Limb (tissue), 2 donors: ENCODE measurements around the gene AOC1.

ENCODE experiments used
- DNase-seq, 2 donors: peaks; one replicate each; pipeline ENCODE4 v3.0.0-alpha.2; 2016; ENCODE audit errors: extremely low spot score in 2 of 2

Gene AOC1

DNA sequence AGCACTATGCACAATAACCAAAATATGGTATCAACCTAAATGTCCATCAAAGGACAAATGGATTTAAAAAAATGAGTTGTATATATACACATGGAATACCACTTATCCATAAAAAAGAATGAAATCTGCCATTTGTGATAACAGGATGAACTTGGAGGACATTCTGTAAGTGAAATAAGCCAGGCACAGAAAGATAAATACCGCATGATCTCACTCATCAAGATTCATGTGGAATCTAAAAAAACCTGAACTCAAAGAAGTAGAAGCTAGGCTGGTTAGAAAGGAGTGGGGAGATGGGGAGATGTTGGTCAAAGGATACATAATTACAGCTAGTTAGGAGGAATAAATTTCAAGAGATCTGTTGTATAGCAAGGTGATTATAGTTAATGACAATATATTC, 17.3 kb upstream of the AOC1 start:
- no peak for DNase-seq

DNA sequence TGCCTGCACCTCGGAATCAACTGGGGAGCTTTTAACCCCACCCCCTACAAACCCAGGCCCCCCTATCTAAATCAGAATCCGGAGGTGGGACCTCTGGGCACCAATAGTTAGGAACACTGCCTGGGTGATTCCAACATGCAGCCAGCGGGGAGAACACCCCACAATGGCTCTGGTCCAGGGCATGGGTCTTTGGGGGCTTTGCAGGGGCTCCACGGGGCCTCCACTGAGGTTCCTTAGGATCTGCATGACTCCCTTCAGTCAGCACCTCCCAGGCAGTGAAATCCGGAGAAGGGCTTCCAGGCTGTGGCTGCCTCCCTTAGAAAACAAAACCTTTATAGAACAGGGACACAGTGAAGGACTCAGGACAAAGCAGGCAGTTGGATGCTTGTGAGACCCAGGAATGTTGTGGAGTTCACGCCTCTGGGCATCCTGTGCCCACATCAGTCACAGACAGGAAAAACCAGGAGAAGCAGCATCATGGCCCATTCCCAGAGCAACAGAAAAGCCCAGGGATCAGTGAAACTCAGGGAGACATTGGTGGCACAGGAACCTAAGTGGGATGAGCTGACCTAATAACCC, 16.5 kb upstream of the AOC1 start:
- DNase-seq: no peak

DNA sequence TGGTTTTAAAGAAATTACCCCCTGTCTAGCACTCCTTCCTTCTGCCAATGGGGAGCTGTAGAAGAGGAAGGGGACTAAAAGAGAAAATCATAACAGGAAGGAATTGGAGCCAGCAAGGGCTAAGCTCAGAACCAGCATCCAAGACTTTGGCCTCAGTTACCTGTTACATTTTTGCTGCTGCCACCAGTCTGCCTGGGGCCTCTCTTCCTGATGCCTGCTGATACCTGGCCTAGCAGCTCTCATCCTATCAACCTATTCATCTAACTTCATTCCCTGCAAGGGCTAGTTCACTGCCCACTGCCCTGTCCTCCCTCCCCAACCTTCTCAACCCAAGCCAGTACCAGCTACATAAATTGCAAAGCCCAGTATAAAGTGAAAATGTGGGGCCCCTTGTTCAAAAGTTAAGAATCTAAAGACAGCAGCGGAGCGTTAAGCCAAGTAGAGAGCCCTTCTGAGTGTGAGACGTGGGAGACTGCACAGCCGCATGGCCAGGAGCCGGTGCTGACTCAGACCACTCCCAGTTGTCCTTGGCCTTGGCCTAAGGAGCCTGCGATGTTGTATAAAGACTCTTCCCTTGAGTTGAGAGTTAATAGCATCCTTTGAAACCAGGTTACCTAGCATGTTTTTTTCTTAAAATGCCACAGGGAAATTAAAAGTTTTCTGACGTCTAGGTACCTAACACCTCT, 13.2 kb upstream of the AOC1 start:
- no peak for DNase-seq

DNA sequence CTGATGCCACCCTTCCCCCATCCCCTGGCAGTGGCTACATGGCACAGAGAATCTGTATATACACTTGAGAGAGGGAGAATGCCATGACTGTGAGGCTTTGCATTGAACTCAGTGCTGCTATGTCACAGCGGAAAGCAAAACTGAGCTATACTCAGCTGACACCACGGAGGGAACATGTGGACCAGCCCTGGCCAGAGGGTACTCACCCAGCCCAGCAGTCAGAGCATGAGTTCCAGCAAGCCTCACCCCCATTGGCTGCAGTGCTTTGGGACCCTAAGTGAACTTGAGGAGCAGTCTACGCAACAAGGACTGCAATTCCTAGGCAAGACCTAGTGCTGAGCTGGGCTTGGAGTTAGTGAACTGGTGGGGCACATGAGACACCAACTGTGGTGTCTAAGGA, 10.3 kb upstream of the AOC1 start:
- no peak for DNase-seq

DNA sequence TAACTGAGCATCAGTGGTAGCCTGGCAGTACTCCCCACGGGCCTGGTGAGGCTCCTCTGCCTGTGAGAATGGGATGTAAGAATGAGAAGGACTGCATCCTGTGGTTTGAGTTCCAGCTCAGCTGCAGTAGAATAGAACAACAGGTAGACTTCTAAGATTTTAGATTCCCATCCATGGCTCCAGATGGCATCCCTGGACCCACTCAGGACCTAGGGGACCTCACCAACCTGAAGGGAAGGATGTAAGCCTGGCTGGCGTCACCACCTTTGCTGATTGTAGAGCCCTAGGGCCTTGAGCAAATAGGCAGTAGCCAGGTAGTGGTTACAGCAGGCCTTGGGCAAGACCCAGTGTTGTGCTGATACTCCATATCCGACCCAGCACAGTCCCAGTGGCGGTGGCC, 9.6 kb upstream of the AOC1 start:
- no peak for DNase-seq

DNA sequence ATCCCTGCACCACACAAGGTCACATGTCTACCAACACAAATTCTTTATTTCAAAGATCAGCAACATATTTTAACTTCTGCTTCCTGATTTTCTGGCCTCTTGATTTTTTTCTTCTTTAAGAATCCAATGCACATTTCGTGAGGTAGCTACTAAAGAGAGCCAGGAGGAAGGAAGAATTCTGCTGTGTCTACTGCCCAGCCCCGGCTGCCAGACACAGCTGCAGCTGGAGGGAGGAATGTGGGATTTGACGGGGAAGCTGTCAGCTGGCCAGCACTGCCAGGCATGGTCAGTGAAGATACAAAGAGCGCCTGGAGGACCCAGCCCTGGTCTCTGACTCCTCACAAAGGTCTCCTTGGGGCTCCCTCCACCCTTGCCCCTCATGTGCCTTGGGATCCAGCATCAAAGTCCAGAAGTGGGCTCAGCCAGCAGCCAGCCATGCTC, 6.9 kb upstream of the AOC1 start:
- peak; percentile 38 to 45 for DNase-seq

DNA sequence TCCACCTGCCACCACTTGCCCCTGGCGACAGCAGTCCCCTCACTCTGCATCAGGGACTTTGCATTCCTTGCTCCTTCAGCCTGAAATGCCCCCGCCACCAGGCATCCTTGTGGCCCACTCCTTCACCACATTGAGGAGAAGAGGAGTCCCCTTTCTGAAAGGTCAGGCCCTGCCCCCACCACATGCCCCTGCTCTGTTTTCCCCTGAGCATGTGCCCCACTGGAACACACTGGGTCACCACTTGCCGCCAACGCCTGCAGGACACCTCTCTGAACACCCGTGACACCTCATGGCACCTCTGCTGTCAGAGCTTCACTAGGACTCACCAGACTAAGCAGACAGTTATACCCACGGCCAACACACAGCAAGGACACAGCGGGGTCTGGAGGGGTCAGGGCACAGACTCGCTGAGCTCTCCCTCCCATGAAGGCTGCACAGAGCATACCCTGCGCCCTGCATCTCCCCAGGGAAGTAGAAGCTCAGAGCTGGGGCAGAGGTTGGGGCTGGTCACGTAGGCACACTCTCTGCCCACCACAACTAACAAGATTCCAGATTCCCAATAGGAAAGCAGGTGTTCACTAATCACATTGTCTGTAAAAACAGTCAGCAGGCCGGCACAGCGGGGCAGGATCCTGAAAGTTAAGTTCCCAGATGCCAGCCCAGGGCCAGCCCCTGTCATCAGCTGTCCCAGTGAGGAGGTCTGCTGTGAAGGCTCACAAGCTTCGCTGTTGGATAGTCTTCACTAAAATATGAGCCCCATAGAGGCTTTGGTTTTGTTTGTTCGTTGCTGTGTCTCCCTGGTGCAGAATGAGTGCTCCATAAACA, 5.8 kb upstream of the AOC1 start:
- no peak for DNase-seq

DNA sequence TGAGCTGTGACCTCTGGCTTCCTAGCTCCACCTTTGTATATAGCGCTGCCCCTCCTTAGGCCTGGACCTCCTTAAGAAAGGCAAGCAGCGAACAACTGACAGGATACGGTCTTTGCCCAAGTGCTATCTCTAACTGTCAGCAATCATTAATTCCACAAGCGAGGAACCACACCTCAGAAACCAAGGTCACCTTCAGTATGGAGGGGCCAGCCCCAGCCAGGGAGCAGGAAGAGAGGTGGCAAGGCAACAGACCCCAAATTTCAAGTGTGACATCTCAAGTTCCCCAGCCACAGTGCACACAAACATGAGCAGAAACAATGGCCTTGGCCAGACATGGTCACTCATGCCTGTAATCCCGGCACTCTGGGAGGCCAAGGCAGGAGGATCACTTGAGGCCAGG, 4.8 kb upstream of the AOC1 start:
- no peak for DNase-seq

DNA sequence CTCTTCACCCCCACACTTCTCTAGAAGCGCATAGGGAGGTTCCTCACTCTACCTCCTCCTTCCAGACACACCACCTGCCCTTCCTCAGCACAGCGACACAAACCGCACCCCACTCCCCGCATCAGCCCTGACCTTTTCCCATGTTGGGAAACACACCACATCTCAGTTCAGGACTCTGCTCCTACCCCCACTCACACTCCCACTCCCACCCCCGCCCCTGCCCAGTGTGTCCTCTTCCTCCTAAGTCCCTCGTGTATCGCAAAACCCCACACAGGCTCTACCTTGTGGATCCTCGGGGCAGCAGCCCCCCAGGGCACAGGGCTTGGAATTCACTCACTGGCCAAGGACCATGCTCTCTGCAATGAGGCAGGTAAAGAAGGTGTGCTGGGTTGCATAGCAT, 4.2 kb upstream of the AOC1 start:
- no peak for DNase-seq

DNA sequence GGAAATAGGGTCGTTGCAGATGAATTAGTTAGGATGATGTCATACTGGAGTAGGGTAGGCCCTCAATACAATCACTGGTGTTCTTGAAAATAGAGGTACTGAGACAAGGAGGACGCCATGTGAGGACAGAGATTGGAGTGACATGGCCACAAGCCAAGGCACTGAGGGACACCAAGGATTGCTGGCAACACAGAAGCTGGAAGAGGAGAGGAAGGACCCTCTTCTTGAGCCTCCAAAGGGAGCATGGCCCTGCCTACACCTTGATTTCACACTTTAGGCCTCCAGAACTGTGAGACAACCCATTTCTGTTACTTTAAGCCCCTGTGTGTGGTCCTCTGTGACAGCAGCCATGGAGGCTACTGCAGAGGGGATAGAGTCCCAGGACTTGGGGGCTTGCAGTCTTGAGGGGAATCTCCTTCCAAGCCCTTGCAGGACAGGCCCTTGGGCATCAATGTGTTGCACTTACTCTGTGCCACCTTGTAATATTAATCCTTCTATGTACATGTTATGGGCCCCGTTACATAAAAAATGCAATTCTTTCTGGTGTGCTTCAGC, 3.7 kb upstream of the AOC1 start:
- no peak for DNase-seq

DNA sequence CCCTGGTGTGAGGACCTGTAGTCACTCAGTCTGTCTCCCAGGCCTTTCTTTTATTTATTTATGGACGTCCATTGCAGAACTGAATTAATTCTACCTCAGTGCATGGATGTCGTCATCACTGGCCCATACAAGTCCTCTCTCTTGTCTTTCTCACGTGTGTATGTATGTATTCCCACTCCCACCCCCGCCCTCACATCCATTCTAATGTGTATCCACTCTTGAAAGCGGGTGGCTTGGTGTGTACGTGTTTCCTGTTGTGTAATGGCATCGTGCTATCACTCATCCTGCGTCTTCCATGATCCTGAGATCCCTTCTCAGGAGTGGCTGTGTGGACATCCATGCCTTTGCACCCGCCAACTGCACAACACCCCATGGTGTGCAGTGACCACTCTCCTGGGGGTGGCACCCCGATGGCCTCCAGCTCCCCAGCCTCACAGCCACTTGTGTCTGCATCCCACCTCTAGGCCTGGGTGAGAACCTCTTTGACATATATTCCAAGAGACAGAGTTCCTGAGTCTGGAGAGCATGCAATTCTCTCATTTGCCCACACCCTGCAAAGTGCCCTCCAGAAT, 3.0 kb upstream of the AOC1 start:
- no peak for DNase-seq

DNA sequence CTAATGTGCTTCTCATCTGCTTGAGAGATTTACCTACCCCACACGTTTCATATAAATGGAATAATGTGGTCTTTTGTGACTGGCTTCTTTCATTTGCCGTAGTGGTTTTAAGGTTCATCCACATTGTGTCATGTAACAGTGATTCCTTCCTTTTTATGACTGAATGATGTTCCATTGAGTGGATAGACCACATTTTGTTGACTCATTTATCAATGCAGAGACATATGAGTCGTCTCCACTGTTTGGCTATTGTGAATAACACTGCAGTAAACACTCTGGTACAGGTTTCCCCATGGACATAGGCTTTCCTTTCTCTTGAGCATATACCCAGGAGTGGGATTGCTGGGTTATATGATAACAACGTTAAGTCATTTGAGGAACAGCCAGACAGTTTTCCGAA, 2.0 kb upstream of the AOC1 start:
- DNase-seq: no peak

DNA sequence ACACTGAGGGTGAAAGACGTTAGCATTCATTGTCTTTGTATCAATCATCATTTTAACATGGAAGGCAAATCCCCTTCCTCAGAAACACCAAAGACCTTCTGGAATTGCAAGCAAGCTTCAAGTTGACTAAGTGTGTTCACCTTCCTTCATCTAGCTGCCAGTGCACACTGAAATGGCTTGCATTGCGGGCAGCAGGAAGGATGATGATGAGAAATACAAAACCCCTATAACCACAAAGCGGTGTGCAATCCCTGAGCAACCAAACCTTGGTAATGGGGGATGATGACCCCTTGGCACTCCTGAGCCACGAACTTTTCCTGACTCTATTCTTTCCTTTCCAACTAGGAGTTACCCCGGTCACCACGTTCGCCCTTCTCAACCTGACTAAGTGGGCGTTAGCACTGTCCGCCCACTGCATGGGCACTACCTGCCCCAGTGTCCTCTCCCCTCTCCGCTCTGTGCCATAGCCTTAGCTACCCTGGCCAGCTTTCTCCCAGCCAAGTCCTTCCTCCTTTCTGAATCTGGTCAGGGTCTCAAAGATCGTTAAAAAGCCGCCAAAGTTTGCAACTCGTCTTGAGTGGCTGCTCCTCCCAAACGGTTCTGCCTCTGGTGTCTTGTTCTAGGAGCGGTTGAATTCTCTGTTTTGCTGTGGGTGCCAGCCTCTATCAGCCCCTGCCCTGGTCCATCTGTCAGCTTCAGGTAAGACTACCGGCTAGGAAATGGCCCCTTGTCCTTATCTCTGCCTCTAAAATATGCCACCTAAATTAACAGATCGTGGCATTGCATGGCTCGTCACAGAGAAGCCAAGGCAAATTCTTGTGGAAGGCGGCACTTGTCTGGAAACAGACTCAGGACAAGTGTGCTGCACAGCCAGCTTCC, 586 bp upstream of the AOC1 start:
- no peak for DNase-seq

DNA sequence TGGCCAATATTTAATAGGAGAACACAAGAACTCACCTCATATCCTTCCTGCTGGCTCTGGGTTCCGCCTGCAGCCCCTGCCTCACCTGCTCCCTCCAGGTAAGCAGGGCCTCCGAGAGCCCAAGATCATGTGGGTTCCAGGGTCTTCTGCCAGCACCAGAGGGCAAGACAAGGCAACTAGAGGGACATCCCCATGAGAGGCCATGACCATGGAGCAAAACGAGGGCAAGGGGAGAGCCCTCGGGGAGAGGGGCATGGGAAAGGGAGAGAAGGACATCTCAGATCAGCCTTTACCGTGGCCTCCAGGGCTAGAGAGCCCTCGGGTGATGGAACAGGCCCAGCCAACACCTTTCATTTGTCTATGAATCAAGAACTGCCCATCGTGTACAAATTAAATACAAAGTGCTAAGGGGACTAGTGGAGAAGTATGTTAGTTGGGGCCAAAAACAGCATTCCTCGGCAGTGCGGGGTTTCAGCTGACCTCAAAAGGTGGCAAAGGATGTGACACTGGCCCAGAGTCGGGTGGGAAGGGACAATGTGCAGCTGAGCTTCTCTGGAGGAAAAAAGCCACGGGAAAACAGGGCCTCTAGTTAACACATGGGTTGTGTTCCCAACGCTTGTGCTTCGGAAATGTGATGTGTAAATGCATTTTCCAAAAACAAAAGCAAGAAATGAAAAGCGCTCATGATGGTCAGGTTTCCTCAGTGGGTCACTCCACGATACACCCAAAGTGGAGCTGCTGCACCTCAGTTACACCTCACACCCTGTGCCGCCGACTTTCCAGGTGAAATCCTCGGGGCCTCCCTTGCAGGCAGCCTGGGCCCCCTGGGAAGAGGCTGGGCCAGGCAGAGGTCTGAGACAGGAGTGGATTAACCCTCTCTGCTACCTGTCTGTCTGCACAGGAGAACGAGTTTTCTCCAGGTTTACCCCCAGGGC, 2.0 kb downstream of the AOC1 start:
- no peak for DNase-seq

DNA sequence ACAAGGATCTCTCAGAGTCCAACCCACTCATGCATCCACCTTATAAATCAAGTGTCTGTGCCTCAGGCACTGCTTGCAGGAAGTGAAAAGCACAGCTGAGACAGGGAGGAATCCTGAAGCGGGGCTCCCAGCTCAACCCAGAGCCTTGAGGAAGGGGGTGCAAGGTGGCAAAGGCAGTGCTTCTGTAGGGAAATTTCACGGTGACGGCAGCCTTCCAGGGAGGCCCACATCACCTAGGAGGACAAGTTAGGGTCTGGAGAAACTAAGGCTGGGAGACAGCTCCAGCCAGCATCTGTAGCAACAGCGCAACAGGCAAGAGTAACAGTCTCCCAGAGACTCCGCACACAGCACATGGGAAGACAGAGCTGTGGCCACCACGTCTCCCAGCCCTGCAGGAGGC, 2.7 kb downstream of the AOC1 start:
- no peak for DNase-seq

DNA sequence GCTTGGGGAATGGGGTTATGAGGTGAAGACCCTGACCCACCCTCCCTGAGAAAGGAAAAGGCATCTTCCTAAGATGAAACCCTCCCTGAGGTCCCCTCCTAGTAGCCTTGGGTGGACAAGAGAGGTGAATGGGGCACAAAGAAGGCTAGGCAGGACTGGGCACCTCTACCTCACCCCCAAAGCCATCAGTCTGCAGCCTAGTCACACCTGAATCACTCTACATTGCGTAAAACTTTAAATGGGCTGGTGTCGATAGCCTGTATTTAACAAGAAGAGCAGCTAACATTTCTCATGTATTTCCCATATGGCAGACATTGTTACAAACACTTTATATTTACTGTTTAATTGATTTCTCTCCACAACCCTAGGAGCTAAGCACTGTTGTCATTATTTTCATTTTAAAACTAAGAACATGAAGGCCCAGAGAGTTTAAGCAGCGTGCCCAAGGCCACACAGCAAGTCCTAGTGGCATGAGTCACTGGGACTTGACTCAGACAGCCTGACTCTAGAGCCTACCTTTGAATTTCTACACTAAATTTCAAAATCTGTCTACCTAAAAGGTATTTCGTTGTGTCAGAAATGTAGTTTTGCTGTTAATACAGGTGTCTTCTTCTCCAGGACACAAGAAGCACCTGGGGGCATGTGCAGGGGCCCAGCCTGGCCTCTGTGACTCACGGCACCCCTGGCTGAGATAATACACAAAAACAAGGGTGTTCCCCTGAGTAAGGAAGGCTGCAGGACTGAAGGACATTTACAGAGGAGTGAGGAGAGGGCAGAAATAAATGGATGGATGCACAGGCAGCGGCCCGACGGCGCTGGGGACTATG, 3.4 kb downstream of the AOC1 start:
- DNase-seq: no peak

DNA sequence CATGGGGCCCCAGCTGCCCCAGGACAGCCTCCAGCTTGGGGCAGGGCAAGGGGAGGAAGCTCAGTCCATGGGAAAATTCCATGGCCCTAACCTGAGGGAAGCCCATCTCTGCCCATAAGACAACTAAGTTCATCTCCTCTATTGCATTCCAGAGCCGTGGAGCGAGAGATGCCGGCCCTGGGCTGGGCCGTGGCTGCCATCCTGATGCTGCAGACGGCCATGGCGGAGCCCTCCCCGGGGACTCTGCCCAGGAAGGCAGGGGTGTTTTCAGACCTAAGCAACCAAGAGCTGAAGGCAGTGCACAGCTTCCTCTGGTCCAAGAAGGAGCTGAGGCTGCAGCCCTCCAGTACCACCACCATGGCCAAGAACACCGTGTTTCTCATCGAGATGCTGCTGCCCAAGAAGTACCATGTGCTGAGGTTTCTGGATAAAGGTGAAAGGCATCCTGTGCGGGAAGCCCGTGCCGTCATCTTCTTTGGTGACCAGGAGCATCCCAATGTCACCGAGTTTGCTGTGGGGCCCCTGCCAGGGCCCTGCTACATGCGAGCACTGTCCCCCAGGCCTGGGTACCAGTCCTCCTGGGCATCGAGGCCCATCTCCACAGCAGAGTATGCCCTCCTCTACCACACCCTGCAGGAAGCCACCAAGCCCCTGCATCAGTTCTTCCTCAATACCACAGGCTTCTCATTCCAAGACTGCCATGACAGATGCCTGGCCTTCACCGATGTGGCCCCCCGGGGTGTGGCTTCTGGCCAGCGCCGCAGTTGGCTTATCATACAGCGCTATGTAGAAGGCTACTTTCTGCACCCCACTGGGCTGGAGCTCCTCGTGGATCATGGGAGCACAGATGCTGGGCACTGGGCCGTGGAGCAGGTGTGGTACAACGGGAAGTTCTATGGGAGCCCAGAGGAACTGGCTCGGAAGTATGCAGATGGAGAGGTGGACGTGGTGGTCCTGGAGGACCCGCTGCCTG, 4.3 kb downstream of the AOC1 start:
- DNase-seq: no peak
